HG02798 (cell line): Measurements from ENCODE around the gene SORCS2.
"Not testable (repeated sequence)": the region's sequence is repeated elsewhere in the genome, so short reads cannot be mapped to it uniquely, and the experiment has no call there.

Source experiments
- ATAC-seq: cut with Tn5 transposase; IDR thresholded peaks from one replicate; pipeline ENCODE4 v1.9.1; 2021; ENCODE audit warnings: mild to moderate bottlenecking; ENCODE audit not compliant: unreplicated experiment, poor library complexity

Gene SORCS2

DNA sequence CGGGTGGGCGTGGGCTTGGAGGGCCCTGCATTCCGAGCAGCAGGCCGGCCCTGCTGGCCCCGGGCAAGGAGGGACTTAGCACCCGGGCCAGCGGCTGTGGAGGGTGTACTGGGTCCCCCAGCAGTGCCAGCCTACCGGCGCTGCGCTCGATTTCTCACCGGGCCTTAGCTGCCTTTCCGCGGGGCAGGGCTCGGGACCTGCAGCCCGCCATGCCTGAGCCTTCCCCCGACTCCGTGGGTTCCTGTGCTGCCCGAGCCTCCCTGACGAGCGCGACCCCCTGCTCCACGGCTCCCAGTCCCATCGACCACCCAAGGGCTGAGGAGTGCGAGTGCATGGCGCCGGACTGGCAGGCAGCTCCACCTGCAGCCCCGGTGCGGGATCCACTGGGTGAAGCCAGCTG is 22.8 kb downstream of the SORCS2 start:
- not testable (repeated sequence) for ATAC-seq

GRCh38 chr4:7217039-7217438 is 24.7 kb downstream of the SORCS2 start:
- no peak for ATAC-seq

DNA sequence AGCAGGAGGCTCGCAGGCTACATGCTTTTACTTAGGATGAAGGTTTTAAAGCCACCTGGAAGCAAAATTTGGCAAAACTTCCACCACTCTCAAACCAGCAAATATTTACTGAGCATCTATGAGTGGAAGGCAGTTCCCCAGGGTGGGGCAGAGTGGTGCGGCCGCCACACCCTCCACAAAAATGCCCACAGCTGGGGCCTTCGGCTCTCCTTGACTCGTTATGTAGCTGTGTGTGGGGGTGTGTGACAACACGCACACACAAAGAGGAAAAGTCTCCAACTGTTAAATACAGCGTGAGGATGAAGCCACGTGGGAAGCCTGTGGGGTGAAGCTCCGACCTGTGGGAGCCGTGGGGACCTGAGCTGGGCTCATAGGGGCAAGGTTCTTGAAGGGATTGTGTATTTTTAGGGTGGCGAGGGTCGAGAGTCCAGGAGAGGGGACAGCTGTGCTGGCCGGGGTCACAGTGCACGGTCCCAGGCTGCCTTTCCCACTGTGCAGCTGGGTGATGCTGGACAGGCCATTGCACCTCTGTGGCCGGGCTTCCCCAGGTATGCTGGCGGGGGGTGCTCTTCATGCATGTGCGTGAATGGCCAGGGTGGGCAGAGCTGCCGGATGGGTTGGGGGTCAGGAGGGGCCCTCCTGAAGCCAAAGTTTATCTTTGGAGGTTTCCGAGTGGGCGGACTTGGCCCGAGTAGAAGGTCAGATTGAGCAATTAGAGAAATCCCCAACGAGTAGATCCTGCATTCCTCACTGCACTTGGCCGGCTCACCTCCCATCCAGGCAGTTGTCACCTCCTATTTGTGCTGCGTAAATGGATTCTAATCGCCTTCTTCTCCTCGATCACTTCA is 25.4 kb downstream of the SORCS2 start:
- no peak for ATAC-seq

DNA sequence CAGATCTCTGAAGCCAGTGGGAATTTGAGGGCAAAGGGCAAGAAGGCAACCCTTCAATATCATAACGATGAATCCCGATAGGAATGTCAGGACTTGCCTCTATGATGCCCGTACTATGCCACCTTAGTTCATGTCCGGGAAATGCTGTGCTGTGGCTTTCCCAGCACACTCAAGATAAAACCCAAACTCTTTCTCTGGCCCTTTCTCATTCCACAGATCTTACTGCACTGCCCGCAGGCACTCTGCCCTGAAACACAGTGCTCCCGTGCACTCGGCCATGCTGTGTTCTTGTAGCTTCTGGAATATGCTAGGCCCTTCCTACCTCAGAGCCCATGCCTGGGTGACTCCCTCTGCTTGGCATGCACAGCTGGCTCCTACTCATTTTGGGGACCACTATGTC is 26.3 kb downstream of the SORCS2 start:
- ATAC-seq = no peak

DNA sequence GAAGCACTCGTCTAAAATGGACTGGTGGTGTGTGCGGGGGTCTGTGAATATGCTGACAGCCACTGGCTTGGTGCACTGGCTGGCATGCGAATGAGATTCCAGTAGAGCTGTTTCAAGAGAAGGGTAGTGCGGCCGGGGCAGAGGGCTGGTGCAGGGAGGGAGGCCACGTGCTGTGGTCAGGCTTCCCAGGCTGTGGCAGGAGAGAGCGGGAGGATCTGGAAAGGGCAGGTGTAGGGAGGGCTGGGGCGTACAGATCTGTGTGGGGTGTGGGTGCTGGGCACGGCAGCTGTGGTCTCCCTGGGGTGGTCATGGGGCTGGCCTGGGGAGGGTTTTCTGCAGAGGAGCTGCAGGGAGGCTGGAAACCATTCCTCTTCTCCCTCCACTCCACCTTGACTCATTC is 30.2 kb downstream of the SORCS2 start:
- no peak for ATAC-seq

GRCh38 chr4:7223541-7223940 is 31.2 kb downstream of the SORCS2 start:
- ATAC-seq = no peak

GRCh38 chr4:7224001-7224400 is 31.7 kb downstream of the SORCS2 start:
- no peak for ATAC-seq

GRCh38 chr4:7224878-7225533 is 32.7 kb downstream of the SORCS2 start:
- ATAC-seq = no peak

- no peak for ATAC-seq
Observed at GRCh38 chr4:7226439-7226838, 34.1 kb downstream of the SORCS2 start.

DNA sequence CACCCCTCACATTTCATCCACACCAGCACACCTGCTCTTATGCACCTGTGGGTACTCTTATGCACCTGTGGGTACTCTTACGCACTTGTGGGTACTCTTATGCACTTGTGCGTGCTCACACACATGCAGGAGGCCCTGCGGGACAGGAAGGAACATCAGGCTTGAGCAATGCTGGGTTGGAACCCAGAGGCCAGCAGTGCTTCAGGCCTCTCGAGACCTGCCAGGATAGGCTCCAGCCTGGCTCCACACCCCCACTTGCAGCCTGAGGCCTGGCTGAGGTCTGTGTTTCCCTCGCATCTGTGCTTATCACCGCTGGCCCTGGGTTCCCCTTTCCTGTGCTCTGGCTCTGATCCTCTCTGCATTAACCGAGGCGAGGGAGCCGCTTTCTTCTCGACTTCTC is 34.7 kb downstream of the SORCS2 start:
- ATAC-seq = no peak

- no peak for ATAC-seq
Observed at GRCh38 chr4:7228734-7229133, 36.4 kb downstream of the SORCS2 start.

DNA sequence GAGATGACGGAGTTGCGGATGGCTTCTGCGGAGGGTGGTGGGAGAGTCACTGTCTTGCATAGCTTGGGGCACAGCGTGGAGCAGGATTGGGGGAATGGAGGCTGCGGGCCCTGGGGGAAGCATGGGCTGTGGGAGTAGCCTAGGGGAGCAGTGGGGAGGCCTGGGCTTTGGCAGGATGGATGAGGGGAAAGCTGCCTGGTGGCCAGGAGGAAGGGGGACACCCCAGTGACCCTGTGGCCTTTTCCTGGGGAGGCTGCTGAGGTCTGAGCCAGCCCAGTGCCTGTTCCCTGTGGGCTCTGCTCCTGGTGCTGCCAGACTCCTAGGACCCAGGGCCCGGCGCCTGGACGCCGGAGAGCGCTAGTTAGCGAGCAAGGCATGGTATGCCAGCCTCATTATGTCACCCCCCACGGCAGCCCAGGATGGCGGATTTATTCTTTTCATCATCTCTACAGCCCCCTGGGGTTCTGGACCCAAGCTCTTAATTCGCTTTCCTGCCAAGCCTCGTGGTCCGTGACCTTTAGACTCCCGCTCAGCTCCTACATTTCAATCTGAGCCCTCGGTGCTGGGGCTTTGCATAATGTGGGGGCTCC is 39.8 kb downstream of the SORCS2 start:
- ATAC-seq = no peak

- no peak for ATAC-seq
Observed at GRCh38 chr4:7233006-7233580, 40.8 kb downstream of the SORCS2 start.

DNA sequence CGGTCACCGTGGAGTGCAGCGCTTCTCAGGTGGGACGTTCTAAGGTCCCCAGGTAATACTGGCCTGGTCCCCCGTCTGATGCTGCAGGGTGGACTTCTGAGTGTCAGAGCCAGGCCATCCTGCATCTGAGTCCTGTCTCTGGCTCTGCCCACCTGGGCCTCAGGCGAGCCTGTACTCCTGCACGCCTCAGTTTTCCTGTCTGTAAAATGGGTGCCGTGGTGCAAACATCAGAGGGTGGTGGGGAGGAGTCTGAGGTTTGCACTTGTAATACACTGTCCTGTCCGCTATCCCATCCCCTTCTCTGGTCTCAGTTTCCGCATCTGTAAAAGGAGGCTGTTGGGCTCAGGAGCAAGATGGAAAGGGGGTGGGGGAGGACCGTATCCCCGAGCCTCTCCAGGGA is 41.3 kb downstream of the SORCS2 start:
- no peak for ATAC-seq

GRCh38 chr4:7234355-7235029 is 42.2 kb downstream of the SORCS2 start:
- ATAC-seq = no peak

- ATAC-seq = no peak
Observed at GRCh38 chr4:7235030-7235380, 42.7 kb downstream of the SORCS2 start.

DNA sequence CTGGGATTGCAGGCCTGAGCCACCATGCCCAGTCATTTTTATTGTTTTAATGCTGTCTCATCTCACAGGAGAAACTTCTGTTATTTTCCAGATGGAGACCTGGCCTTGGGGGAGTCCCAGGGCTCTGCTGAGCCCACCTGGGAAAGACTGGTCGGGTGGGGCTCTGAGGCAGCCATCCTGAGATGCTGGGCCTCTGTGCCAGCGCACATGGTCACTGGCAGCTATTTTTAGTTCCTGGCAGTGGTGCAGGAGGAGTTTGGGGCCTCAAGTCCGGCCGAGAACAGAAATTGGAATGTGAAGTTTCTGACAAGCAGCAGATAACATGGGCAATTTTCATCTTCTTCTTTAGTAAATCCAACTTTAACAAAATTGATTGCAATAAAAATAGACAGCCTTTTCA is 44.5 kb downstream of the SORCS2 start:
- no peak for ATAC-seq

DNA sequence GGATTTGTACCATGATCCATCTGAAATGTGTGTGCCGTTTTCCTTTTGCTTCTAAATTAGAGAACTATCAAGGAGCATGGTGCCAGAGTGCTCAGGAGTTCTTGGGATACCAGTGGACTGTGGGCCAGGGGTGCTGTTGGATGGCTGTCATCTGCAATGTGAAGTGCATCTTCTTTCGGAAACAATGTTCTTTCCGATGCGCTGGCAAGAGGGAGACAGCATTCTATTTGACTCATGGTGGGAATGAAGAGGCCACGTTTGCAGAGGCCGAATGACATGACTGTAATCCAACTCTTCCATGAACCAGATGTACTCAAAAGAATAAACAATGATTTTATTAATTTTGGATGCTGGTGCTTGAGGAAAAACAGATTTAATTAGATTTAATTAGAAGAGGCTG is 45.5 kb downstream of the SORCS2 start:
- ATAC-seq = no peak

- ATAC-seq = no peak
Observed at GRCh38 chr4:7238300-7238960, 46.1 kb downstream of the SORCS2 start.

DNA sequence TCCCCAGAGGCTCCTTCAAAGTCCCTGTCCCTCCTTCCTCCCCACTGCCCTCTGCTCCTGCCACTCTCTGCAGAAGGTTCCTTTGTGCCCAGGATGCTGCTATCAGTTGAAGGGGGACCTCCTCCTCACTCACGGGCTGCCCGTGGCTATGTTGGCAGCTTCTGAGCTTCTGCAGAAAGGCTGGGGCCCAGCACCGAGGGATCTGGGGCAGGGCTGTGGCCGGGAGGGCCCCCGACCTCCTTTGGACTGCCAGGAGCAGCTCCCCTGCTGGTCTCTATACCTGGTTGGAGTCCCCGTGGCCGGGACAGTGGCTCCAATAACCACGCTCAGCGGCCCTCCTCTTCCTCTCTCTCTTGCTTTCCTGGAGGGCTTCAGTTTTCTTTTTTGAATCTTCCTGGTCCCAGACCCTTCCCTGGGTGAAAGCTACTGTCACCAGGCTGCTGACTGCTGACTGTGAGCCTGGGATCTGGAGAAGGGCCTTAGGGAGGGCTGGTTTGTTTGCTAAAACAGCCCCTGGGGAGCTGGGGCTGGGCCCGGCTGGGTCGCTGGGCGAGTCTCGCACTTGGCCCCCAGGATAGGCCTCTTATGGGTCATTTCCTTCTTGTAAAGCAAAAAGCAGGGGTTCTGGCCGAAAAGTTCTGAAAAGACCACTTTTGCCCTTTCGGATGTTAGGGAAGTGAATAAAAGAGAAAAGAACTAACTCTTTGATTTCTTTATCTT is 46.9 kb downstream of the SORCS2 start:
- no peak for ATAC-seq
